ENCODE data around the gene ATP11A. TPM values are rescaled to one million over a fixed set of nuclear protein-coding genes. Genes with fewer than 3 reads are reported as not detected.
A peak's percentile ranks its signal among the peaks of the same experiment; 100 is the strongest.

Gene ATP11A
- total RNA-seq, 1 experiment from 2014 or later: 65.3 TPM

DNA sequence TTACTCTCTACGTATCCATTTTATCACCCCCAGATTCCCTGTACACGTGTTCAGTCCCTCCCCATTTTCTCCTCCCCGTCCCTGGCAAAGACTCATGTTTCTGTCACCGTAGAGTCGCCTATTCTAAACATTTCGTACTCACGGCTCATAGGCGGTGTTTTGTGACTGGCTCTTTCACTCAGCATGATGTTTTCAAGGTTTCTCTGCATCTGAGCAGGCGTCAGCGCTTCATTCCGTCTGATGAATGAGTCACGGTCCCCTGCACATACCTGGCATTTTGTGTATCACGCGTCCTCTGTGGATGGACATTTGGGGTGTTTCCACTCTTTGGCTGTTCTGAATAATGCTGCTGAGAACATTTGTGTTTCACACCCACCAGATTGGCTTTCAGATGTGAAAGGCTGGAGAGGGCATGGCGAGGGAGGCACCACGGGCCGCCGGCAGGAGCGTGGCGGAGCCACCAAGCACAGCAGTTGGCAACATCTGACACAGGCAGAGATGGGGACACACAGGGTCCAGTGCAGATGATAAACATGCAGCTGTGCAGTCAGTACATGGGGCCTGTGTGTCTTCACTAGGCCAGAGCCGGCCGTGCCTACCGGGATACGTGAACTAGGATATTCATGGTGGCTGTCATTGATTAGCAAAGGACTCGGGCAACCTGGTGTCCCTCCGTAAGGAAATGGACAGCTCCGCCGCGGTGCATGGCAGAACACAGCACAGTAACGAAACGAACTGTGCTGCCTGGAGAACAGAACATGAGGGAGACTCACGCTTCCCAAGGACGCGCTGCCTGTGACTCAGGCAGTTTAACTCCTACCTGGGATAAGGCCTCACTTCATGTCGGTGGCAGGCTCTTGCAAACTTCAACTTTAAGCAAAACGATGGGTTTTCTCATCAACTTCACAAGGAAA lies 117.2 kb downstream of the ATP11A start:
- no peak overlapping the region for H3K4me2 ChIP-seq (ENCODE audit: insufficient read depth, insufficient read length, low read length)
- H4K5ac ChIP-seq (ENCODE audit: insufficient read length, low read depth, low read length): no peak overlapping the region
- no peak overlapping the region for H2BK5ac ChIP-seq (ENCODE audit: insufficient read length, low read length)
- WGBS (ENCODE audit: extremely low coverage, insufficient read length, low lambda C conversion rate): no CpG with 5 or more reads among the region's 36 CpGs
- no peaks in the 10 kb centered on the region for H3K27me3 ChIP-seq (ENCODE audit: insufficient read depth, low read length)
- H3K14ac ChIP-seq (ENCODE audit: insufficient read depth, low read length): no peak overlapping the region; the same call in 1 of the 2 replicates
- H3K79me2 ChIP-seq (ENCODE audit: insufficient read depth, low read length): no peaks in the 10 kb centered on the region
- no peak overlapping the region for H3K4ac ChIP-seq (ENCODE audit: low read depth, low read length)
- H3K9ac ChIP-seq (ENCODE audit: extremely low read depth, insufficient read length, low read length): no peak overlapping the region
- no peaks in the 10 kb centered on the region for H3K9me3 ChIP-seq (ENCODE audit: control insufficient read depth, low read depth, low read length)
- no peak overlapping the region for H2AFZ ChIP-seq (ENCODE audit: low read length)
- H4K20me1 ChIP-seq (ENCODE audit: control insufficient read depth, insufficient read depth, insufficient read length): no peaks in the 10 kb centered on the region
- H3K27ac ChIP-seq (ENCODE audit: insufficient read length, low read depth, low read length): no peak overlapping the region
- no peaks in the 10 kb centered on the region for H3K4me1 ChIP-seq (ENCODE audit: insufficient read depth, low read length)
- no peak overlapping the region for H3T11ph ChIP-seq (ENCODE audit: low read length)
- H4K91ac ChIP-seq (ENCODE audit: insufficient read length, low read depth, low read length): no peak overlapping the region
- no peaks in the 10 kb centered on the region for H3K23me2 ChIP-seq (ENCODE audit: insufficient read length, low read depth, low read length, poor library complexity, severe bottlenecking)
- Mint-ChIP-seq H3K4me3 (no peak overlapping the region; a peak in 1 of 5 replicates), H3K27ac (peak overlapping the region; percentile 48 to 82 (median 59); a peak in 5 of 7 replicates), H3K36me3 (ENCODE audit: insufficient read depth in 1 of 3, low read depth in 3 of 3) (peaks cover 21 to 38% (median 34%) of the 10 kb centered on the region in 3 experiments), H3K9me3 (no peaks in the 10 kb centered on the region; a peak in 1 of 5 replicates), H3K4me1 (peaks cover 19 to 20% of the 10 kb centered on the region in 2 experiments), H3K27me3 (ENCODE audit: low read depth) (no peaks in the 10 kb centered on the region)
- H4K8ac ChIP-seq (replicated peaks; ENCODE audit: insufficient read length, low read depth, low read length): no peak overlapping the region
- H3K79me1 ChIP-seq (ENCODE audit: insufficient read depth, low read depth, low read length, poor library complexity, severe bottlenecking): no peaks in the 10 kb centered on the region
- DNase-seq: no peak
- H2BK20ac ChIP-seq (ENCODE audit: low read depth, low read length, poor library complexity, severe bottlenecking): no peak overlapping the region
- no peak overlapping the region for H2AK5ac ChIP-seq (ENCODE audit: insufficient read length, low read length)
- H2BK15ac ChIP-seq (ENCODE audit: low read depth, low read length): no peak overlapping the region
- TF ChIP-seq, protein P1, sequence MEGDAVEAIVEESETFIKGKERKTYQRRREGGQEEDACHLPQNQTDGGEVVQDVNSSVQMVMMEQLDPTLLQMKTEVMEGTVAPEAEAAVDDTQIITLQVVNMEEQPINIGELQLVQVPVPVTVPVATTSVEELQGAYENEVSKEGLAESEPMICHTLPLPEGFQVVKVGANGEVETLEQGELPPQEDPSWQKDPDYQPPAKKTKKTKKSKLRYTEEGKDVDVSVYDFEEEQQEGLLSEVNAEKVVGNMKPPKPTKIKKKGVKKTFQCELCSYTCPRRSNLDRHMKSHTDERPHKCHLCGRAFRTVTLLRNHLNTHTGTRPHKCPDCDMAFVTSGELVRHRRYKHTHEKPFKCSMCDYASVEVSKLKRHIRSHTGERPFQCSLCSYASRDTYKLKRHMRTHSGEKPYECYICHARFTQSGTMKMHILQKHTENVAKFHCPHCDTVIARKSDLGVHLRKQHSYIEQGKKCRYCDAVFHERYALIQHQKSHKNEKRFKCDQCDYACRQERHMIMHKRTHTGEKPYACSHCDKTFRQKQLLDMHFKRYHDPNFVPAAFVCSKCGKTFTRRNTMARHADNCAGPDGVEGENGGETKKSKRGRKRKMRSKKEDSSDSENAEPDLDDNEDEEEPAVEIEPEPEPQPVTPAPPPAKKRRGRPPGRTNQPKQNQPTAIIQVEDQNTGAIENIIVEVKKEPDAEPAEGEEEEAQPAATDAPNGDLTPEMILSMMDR (conservative IDR thresholded peaks at IDR 0.05): no peak
- H2BK120ac ChIP-seq (ENCODE audit: low read depth, low read length, poor library complexity, severe bottlenecking): no peak overlapping the region
- no peak overlapping the region for H3K56ac ChIP-seq (ENCODE audit: insufficient read length, low read depth, low read length)
- H3K18ac ChIP-seq (ENCODE audit: insufficient read length, low read depth, low read length): no peak overlapping the region
- no peak overlapping the region for H2BK12ac ChIP-seq (ENCODE audit: insufficient read length, low read depth, low read length)
- no peak overlapping the region for H3K23ac ChIP-seq (ENCODE audit: insufficient read length, low read depth, low read length)

Measured in H9 (cell line).